Limb (tissue), 2 donors: ENCODE results near the gene MMP14.
"Not testable (repeated sequence)": the region's sequence is repeated elsewhere in the genome, so short reads cannot be mapped to it uniquely, and the experiment has no call there.

Source experiments
- DNase-seq, 2 donors: peaks; one replicate each; pipeline ENCODE4 v3.0.0-alpha.2; 2016; ENCODE audit errors: extremely low spot score in 2 of 2

MMP14 gene

GRCh38 chr14:22841769-22842168 is 5.4 kb downstream of the MMP14 start:
- no peak for DNase-seq

- no peak for DNase-seq
Measured at GRCh38 chr14:22842211-22843122, 6.1 kb downstream of the MMP14 start.

- no peak for DNase-seq
Measured at GRCh38 chr14:22843123-22843925, 6.9 kb downstream of the MMP14 start.

GRCh38 chr14:22844221-22845102 is 8.1 kb downstream of the MMP14 start:
- no peak for DNase-seq

GRCh38 chr14:22845103-22845394 is 8.7 kb downstream of the MMP14 start:
- DNase-seq: no peak

GRCh38 chr14:22845821-22846625 is 9.6 kb downstream of the MMP14 start:
- DNase-seq: no peak

GRCh38 chr14:22846811-22847307 is 10.5 kb downstream of the MMP14 start:
- DNase-seq: no peak

- peak; percentile 19 to 50 for DNase-seq
Measured at GRCh38 chr14:22847661-22848341, 11.4 kb downstream of the MMP14 start.

GRCh38 chr14:22848351-22849164 is 12.2 kb downstream of the MMP14 start:
- peak; percentile 88 to 91 for DNase-seq

GRCh38 chr14:22849212-22849819 is 12.9 kb downstream of the MMP14 start:
- peak in 1 of 2 donors; percentile 70 for DNase-seq

- peak; percentile 74 to 83 for DNase-seq
Measured at GRCh38 chr14:22850944-22851764, 14.8 kb downstream of the MMP14 start.

- not testable (repeated sequence) for DNase-seq
Measured at GRCh38 chr14:22852178-22852577, 15.8 kb downstream of the MMP14 start.

- DNase-seq: no peak
Measured at GRCh38 chr14:22852599-22852939, 16.2 kb downstream of the MMP14 start.

- peak; percentile 88 to 96 for DNase-seq
Measured at GRCh38 chr14:22852940-22853767, 16.8 kb downstream of the MMP14 start.

- not testable (repeated sequence) for DNase-seq
Measured at GRCh38 chr14:22854296-22854695, 17.9 kb downstream of the MMP14 start.

GRCh38 chr14:22854963-22855724 is 18.8 kb downstream of the MMP14 start:
- no peak for DNase-seq
